Heart left ventricle (tissue), 16 donors: ENCODE results near the gene ALG8. TPM values are rescaled to one million over a fixed set of nuclear protein-coding genes. Genes with fewer than 3 reads are reported as not detected.

Source experiments
- ATAC-seq, 4 donors: fragments of 200-7000 bp; cut with Tn5 transposase; one replicate each; pipeline ENCODE4 v1.9.1; 2020 to 2022; ENCODE audit warnings: moderate library complexity in 4 of 4, mild to moderate bottlenecking in 3 of 4, moderate number of reproducible peaks in 1 of 4
- DNase-seq, 5 donors: peaks; one replicate each; pipeline ENCODE4 v3.0.0-alpha.2; 2020
- H3K27ac ChIP-seq, 12 donors: fragments of 200-600 bp; sonication (generic) in 4 of 12; one replicate each; pipeline versions ENCODE4 v1.5.0 to v1.8.0; 2016 to 2022; ENCODE audit warnings: mild to moderate bottlenecking in 2 of 12
- H3K27me3 ChIP-seq, 9 donors: fragments of 200-600 bp; sonication (generic) in 2 of 9; one replicate each; pipeline versions ENCODE4 v1.5.1 to v1.8.0; 2016 to 2022; ENCODE audit warnings: mild to moderate bottlenecking in 3 of 9
- H3K36me3 ChIP-seq, 9 donors: fragments of 200-600 bp; sonication (generic) in 2 of 9; one replicate each; pipeline versions ENCODE4 v1.5.0 to v1.8.0; 2018 to 2022; ENCODE audit warnings: mild to moderate bottlenecking in 2 of 9
- H3K4me1 ChIP-seq, 12 donors: fragments of 200-600 bp; sonication (generic) in 4 of 12; one replicate each; pipeline versions ENCODE4 v1.5.0 to v1.8.0; 2016 to 2022; ENCODE audit warnings: mild to moderate bottlenecking in 3 of 12
- H3K4me3 ChIP-seq, 12 donors: fragments of 200-600 bp; sonication (generic) in 4 of 12; one replicate each; pipeline versions ENCODE4 v1.5.0 to v1.8.0; 2017 to 2022; ENCODE audit warnings: mild to moderate bottlenecking in 9 of 12, moderate library complexity in 4 of 12
- H3K9me3 ChIP-seq, 12 donors: fragments of 200-600 bp; sonication (generic) in 4 of 12; one replicate each; pipeline versions ENCODE4 v1.5.0 to v1.8.0; 2016 to 2022; ENCODE audit warnings: mild to moderate bottlenecking in 1 of 12
- CTCF ChIP-seq, 12 donors: fragments of 200-600 bp; sonication (generic) in 4 of 12; IDR thresholded peaks; one replicate each; pipeline versions ENCODE4 v1.5.0 to v1.8.0; 2018 to 2022; ENCODE audit warnings: antibody characterized with exemption in 12 of 12, mild to moderate bottlenecking in 5 of 12
- POLR2A ChIP-seq, 2 donors: fragments of 450-650 bp; IDR thresholded peaks; one replicate each; pipeline ENCODE4 v1.6.1; 2017; ENCODE audit warnings: antibody characterized with exemption in 2 of 2, mild to moderate bottlenecking in 2 of 2, moderate library complexity in 2 of 2
- WGBS, 4 donors: extraction: QIAGEN DNeasy Blood & Tissue Kit in 2 of 4; methylation state at CpG; one replicate each; pipeline versions ENCODE4 v1.1.5 to v1.1.7; 2013 to 2018; 5-methylcytosine and 5-hydroxymethylcytosine counted together
- intact Hi-C, 10 donors: fragments of 100-400 bp; cut with DNase I; formaldehyde crosslinking; loops; one replicate each; pipeline versions ENCODE4 v1.11.1 to v1.14.2; 2022
- polyA plus RNA-seq, 2 donors: library from polyadenylated mRNA; stranded (reverse); fragments of 200-250 nt; gene quantifications; one replicate each; pipeline ENCODE4 v1.2.3, GENCODE V29; 2013
- total RNA-seq, 9 donors: library from RNA; depleted of rRNA in 2 of 9; stranded (reverse); fragments of >200 nt in 2 of 9; fragmentation: NEBNext Ultra II Directional in 3 of 9; extraction: Animal tissue kit (Norgen Biotek cat#: 25700) in 3 of 9; gene quantifications; one replicate each; pipeline versions ENCODE4 v1.1.0 to v1.2.4, GENCODE V29; 2016 to 2023
- donor health status: ischemic (EF 13 %, LVEDD 7.1; RV severe dilation, severe dysfunction).
- donor health status: healthy with polysubstance abuse.
- donor health status: DM: no; HTN: yes; CAD: no.
- donor health status: DM: no; HTN: no; CAD: no.
- donor health status: ischemic (EF 25% LVEDD 6.9; RV normal size, moderate dysfunction).
- donor health status: ischemic (EF 25% LVEDD 5.7; RV mildly dilated, moderate dysfunction).
- donor health status: healthy.
- donor health status: DM: yes; HTN: yes; CAD: no.
- donor health status: ischemic (EF 35%, LVEDD 5.7; RV mildly dilated, moderate dysfunction).
- donor health status: nonischemic (EF 11% LVEDD 7.7; RV severe dilation, severe dysfunction).
- donor health status: DM: yes; HTN: yes; CAD: no.
- donor health status: PGD.
- donor health status: ischemic (EF 29% LVEDD 5.4; RV normal size, mild dysfunction).
- donor health status: nonischemic (EF 23%, LVEDD 6.1; RV moderate dilation, normal function).

Gene ALG8
- total and polyA plus RNA-seq, 11 donors: 14.1 to 39.5 (median 19.0) TPM

DNA sequence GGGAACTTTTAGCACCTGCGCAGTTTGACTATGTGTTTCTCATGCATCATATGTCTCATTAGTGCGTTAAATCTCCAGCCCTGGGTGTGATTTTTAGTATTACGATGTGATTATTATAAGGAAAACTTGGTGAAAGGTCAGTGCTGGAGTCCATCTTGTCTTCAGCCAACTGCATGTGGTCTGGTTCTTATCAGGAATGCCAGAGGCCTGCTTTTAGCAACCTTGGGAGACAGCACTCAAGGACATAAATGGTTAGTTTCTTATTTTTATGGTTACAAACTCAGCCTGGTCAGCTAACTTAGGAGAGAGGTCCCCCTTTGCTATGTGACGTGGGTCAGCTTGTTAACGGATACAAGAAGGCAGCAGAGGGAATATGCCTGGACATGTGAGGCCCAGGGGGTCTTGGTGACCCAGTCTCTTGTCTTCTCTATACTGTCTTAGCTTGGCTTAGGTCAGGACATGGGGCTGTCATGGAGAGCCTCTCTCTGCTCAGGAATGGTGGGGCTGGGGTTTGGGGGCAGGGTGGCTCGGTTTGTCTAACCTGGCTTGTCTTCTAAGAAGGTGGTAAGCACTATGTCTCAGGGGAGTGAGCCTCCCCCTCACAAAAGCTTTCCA is 27.5 kb upstream of the ALG8 start:
- Histone ChIP-seq H3K4me1 (peaks cover 0 to 57% (median 28%) of the 10 kb centered on the region in 12 donors), H3K27ac (peak overlapping the region in 6 of 12 donors; percentile 19 to 74 (median 36)), H3K9me3 (no peaks in the 10 kb centered on the region), H3K27me3 (no peaks in the 10 kb centered on the region), H3K4me3 (no peak overlapping the region), H3K36me3 (peaks cover 0 to 6% (median 0%) of the 10 kb centered on the region in 9 donors)
- DNase-seq: no peak
- intact Hi-C loops: no loop called here
- WGBS, 4 donors: 80 to 91% (median 86%) methylated on average over 6 of the region's 6 CpGs
- ATAC-seq: no peak
- no peak for TF ChIP-seq CTCF (IDR thresholded peaks at IDR 0.05)
- no peak for TF ChIP-seq POLR2A (IDR thresholded peaks at IDR 0.05)

DNA sequence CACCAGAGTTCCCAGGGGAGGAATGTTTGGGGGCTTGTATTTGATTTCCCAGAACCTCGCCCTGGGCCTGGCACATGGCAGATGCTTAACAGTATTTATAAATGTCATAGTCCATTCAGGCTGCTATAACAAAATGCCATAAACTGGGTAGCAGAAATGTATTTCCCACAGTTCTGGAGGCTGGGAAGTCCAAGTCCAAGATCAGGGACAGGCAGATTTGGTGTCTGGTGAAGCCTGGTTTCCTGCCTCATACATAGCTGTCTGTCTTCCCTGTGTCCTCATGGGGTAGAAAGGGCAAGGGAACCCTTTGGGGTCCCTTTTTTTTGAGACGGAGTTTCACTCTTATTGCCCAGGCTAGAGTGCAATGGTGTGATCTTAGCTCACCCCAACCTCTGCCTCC is 25.0 kb upstream of the ALG8 start:
- no peak for ATAC-seq
- intact Hi-C loops: no loop called here
- peaks cover 0 to 58% (median 26%) of the 10 kb centered on the region in 12 donors for H3K4me1 ChIP-seq

GRCh38 chr11:78163828-78164227 is 24.4 kb upstream of the ALG8 start:
- ATAC-seq (peak in 3 of 4 donors; percentile 16 to 52 (median 30)), DNase-seq (peak in 1 of 5 donors; percentile 46)
- WGBS, 4 donors: 30 to 39% (median 32%) methylated on average over 2 of the region's 2 CpGs
- Histone ChIP-seq H3K27me3 (no peaks in the 10 kb centered on the region), H3K4me3 (no peak overlapping the region), H3K36me3 (no peaks in the 10 kb centered on the region), H3K27ac (peak overlapping the region in 9 of 12 donors; percentile 15 to 57 (median 48)), H3K4me1 (peaks cover 0 to 51% (median 20%) of the 10 kb centered on the region in 12 donors), H3K9me3 (no peaks in the 10 kb centered on the region)
- intact Hi-C loops: no loop called here
- TF ChIP-seq POLR2A (IDR thresholded peaks at IDR 0.05) (no peak), CTCF (IDR thresholded peaks at IDR 0.05) (no peak)

More for the DNA sequence above, 25.0 kb upstream of the ALG8 start:
- Histone ChIP-seq H3K4me3 (no peak overlapping the region), H3K36me3 (no peaks in the 10 kb centered on the region), H3K9me3 (no peaks in the 10 kb centered on the region), H3K27ac (peak overlapping the region in 8 of 12 donors; percentile 17 to 57 (median 50)), H3K27me3 (no peaks in the 10 kb centered on the region)
- TF ChIP-seq CTCF (IDR thresholded peaks at IDR 0.05) (no peak), POLR2A (IDR thresholded peaks at IDR 0.05) (no peak)
- no peak for DNase-seq
- WGBS, 4 donors: 92 to 100% (median 94%) methylated on average over 2 of the region's 2 CpGs

- peak overlapping the region in 3 of 12 donors; percentile 29 to 64 (median 38) for H3K27ac ChIP-seq
- no peaks in the 10 kb centered on the region for H3K36me3 ChIP-seq
- ATAC-seq: peak in 2 of 4 donors; percentile 46 to 49
- H3K4me1 ChIP-seq: peaks cover 0 to 34% (median 6%) of the 10 kb centered on the region in 12 donors
- H3K4me3 ChIP-seq: no peak overlapping the region
- intact Hi-C loops: no loop called here
- no peaks in the 10 kb centered on the region for H3K9me3 ChIP-seq
- TF ChIP-seq POLR2A (IDR thresholded peaks at IDR 0.05) (no peak), CTCF (IDR thresholded peaks at IDR 0.05) (no peak)
- H3K27me3 ChIP-seq: no peaks in the 10 kb centered on the region
- peak; percentile 46 to 77 (median 51) for DNase-seq
- WGBS, 4 donors: 20 to 30% (median 24%) methylated on average over 5 of the region's 5 CpGs
These were observed 22.5 kb upstream of the ALG8 start for GRCh38 chr11:78161962-78162371.
